Testis (tissue), 3 donors: Measurements from ENCODE around the gene IRF8. TPM values are rescaled to one million over a fixed set of nuclear protein-coding genes. Genes with fewer than 3 reads are reported as not detected.

Source experiments
- DNase-seq: peaks from one replicate; pipeline ENCODE4 v3.0.0-alpha.2; 2019
- H3K27ac ChIP-seq, 2 donors: fragments of 200-600 bp; sonication (generic); one replicate each; pipeline ENCODE4 v1.5.1; 2019
- H3K27me3 ChIP-seq: fragments of 200-600 bp; sonication (generic); one replicate; pipeline ENCODE4 v1.5.1; 2019
- H3K36me3 ChIP-seq: fragments of 200-600 bp; sonication (generic); one replicate; pipeline ENCODE4 v1.5.1; 2017; ENCODE audit warnings: low read depth; ENCODE audit errors: missing control alignments
- H3K4me1 ChIP-seq: fragments of 200-600 bp; sonication (generic); one replicate; pipeline ENCODE4 v1.5.1; 2019
- H3K4me3 ChIP-seq, 2 donors: fragments of 200-600 bp; sonication (generic); one replicate each; pipeline ENCODE4 v1.5.1; 2017 to 2019
- H3K9me3 ChIP-seq: fragments of 200-600 bp; sonication (generic); one replicate; pipeline ENCODE4 v1.5.1; 2017
- POLR2A ChIP-seq: fragments of 450-650 bp; IDR thresholded peaks from one replicate; pipeline ENCODE4 v1.6.1; 2017; ENCODE audit warnings: antibody characterized with exemption, mild to moderate bottlenecking, moderate library complexity
- WGBS, 2 donors: methylation state at CpG; one replicate each; pipeline ENCODE4 v1.1.5; 2018; 5-methylcytosine and 5-hydroxymethylcytosine counted together
- intact Hi-C: fragments of 100-400 bp; cut with DNase I; formaldehyde crosslinking; loops from one replicate; pipeline ENCODE4 v1.15.1; 2023; ENCODE audit warnings: low total_unique reads
- polyA plus RNA-seq: library from polyadenylated mRNA; stranded (reverse); fragments of 350-450 nt; fragmentation: Illumina TruSeq; extraction: RNeasy Lipid Tissue Mini Kit (QIAGEN cat#74804); gene quantifications from one replicate; pipeline ENCODE4 v1.2.3, GENCODE V29; 2014; ENCODE audit warnings: low read depth, low replicate concordance; ENCODE audit not compliant: insufficient read depth
- total RNA-seq, 2 donors: library from RNA; depleted of rRNA; stranded (reverse); fragments of >200 nt; gene quantifications; one replicate each; pipeline ENCODE4 v1.2.3, GENCODE V29; 2016
- TF ChIP-seq, protein P1 (sequence below), 3 experiments: fragments of 450-650 bp in 2 of 3; fragments of 200-600 bp in 1 of 3; sonication (generic) in 1 of 3; IDR thresholded peaks; one replicate each; pipeline ENCODE4 v1.5.1; 2016 to 2019; ENCODE audit warnings: antibody characterized with exemption in 3 of 3, mild to moderate bottlenecking in 2 of 3, moderate library complexity in 1 of 3

The IRF8 gene
- total and polyA plus RNA-seq, 3 donors from 2014 or later, result 7.2 to 15.0 (median 14.0) TPM

DNA sequence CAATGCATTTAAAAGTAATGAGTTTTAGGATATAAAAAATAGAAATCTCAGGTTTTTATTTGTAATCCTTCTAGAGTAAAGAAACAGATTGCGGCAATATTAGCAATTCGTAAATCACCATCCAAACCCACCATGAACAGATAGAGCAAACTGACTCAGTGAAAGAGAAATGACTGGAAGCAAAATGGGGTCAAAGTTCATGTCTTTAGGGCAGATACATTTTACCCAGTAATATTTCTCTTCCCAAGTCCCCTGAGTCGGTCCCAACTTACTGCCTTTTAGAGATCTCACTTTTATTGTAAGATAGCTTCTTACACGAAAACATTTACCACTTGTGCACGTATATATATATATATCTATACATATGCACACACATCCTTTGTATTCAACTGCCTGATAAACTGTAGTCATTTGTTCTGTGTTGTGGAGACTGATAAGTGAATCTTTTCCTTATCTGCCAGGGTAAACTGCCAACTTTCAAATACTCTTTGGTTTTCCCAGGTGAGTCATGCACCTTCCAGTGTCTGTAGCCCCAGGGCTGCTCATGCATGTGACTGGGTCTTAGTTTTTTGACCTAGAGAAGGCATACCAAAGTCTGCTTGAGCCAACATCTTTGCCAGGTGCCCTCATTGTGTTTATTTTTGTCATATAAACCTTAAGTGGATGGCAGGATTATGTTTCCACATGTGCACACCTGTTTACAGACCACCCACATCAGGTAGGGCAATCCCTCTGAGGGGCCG is 7.8 kb upstream of the IRF8 start:
- H3K9me3 ChIP-seq, result no peaks in the 10 kb centered on the region
- H3K4me1 ChIP-seq, result no peaks in the 10 kb centered on the region
- 82 to 88% methylated on average over 6 of the region's 6 CpGs for WGBS, 2 donors
- intact Hi-C loops, result no loop called here
- H3K27ac ChIP-seq, result no peak overlapping the region
- TF ChIP-seq POLR2A, result no peak
- TF ChIP-seq, protein P1, sequence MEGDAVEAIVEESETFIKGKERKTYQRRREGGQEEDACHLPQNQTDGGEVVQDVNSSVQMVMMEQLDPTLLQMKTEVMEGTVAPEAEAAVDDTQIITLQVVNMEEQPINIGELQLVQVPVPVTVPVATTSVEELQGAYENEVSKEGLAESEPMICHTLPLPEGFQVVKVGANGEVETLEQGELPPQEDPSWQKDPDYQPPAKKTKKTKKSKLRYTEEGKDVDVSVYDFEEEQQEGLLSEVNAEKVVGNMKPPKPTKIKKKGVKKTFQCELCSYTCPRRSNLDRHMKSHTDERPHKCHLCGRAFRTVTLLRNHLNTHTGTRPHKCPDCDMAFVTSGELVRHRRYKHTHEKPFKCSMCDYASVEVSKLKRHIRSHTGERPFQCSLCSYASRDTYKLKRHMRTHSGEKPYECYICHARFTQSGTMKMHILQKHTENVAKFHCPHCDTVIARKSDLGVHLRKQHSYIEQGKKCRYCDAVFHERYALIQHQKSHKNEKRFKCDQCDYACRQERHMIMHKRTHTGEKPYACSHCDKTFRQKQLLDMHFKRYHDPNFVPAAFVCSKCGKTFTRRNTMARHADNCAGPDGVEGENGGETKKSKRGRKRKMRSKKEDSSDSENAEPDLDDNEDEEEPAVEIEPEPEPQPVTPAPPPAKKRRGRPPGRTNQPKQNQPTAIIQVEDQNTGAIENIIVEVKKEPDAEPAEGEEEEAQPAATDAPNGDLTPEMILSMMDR (IDR thresholded peaks at IDR 0.05), result no peak
- DNase-seq, result no peak
- no peak overlapping the region for H3K4me3 ChIP-seq
- H3K36me3 ChIP-seq, result no peaks in the 10 kb centered on the region
- no peaks in the 10 kb centered on the region for H3K27me3 ChIP-seq

DNA sequence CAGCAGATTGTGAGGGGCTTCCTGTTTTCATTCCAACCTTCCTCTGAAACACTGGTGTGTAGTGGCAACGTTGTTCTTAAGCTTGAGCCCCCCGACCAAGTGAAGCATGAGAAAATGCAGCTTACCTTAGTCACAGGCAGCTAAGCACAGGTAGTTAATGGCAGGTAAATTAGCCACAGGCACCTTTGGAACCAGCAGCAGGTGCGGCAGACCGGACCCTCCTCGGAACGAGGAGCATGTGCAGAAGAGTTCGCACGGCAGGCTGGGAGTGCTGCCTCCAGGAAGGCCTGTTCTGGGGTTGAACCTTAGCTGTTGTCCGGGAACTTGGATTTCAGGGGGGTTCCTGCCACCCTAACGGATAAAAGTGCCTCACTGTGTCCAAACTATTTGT is 7.2 kb upstream of the IRF8 start:
- Histone ChIP-seq H3K27ac (no peak overlapping the region), H3K4me3 (no peak overlapping the region), H3K36me3 (no peaks in the 10 kb centered on the region), H3K4me1 (no peaks in the 10 kb centered on the region), H3K27me3 (no peaks in the 10 kb centered on the region), H3K9me3 (no peaks in the 10 kb centered on the region)
- no peak for TF ChIP-seq POLR2A
- TF ChIP-seq, protein P1 (IDR thresholded peaks at IDR 0.05), result no peak
- no peak for DNase-seq
- intact Hi-C loops, result no loop called here
- 87 to 91% methylated on average over 10 of the region's 10 CpGs for WGBS, 2 donors

DNA sequence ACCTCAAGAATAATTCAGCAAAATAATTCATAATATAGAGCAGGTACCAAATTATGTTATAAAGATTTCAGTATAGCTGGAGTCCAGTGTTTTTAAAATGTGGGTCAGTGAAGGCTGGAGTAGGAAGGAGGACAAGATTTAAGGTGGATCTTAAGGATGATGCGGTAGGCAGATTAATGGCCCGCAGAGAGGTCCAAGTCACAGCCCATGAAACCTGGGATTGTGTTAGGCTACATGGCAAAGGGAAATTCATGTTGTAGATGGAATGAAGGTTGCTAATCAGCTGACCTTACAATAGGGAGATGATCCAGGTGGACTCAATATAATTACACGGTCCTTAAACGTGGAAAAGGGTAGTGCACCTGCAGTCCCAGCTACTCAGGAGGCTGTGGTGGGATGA is 6.2 kb upstream of the IRF8 start:
- H3K27ac ChIP-seq, result no peak overlapping the region
- intact Hi-C loops, result no loop called here
- H3K9me3 ChIP-seq, result no peaks in the 10 kb centered on the region
- TF ChIP-seq, protein P1 (IDR thresholded peaks at IDR 0.05), result no peak
- TF ChIP-seq POLR2A, result no peak
- no peaks in the 10 kb centered on the region for H3K36me3 ChIP-seq
- H3K27me3 ChIP-seq, result no peaks in the 10 kb centered on the region
- WGBS, 2 donors, result 76 to 89% methylated on average over 4 of the region's 4 CpGs
- no peaks in the 10 kb centered on the region for H3K4me1 ChIP-seq
- H3K4me3 ChIP-seq, result no peak overlapping the region
- no peak for DNase-seq

DNA sequence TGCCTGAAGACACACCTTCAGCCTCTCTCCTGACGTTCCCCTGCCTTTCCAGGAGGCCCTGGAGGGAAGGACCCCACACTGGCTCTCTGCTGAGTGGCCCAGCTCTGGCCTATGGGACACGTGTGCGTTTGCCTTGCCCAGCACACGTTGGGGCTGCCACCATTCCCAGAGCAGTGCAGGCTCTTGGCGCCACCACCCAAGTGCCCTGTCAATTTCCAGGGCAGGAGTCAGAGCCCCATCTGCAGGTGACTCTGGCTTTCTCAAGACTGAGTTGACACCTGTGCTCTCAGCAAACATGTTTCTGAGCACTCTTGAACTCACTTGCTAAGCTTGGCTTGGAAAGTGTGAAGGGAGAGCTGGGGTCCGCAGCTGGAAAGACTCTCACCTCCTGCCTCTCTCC is 4.7 kb upstream of the IRF8 start:
- intact Hi-C loops, result no loop called here
- no peak for DNase-seq
- no peaks in the 10 kb centered on the region for H3K9me3 ChIP-seq
- no peak overlapping the region for H3K4me3 ChIP-seq
- TF ChIP-seq POLR2A, result no peak
- TF ChIP-seq, protein P1 (IDR thresholded peaks at IDR 0.05), result no peak
- H3K4me1 ChIP-seq, result no peaks in the 10 kb centered on the region
- no peaks in the 10 kb centered on the region for H3K36me3 ChIP-seq
- no peak overlapping the region for H3K27ac ChIP-seq
- H3K27me3 ChIP-seq, result no peaks in the 10 kb centered on the region
- 70 to 73% methylated on average over 6 of the region's 6 CpGs for WGBS, 2 donors

DNA sequence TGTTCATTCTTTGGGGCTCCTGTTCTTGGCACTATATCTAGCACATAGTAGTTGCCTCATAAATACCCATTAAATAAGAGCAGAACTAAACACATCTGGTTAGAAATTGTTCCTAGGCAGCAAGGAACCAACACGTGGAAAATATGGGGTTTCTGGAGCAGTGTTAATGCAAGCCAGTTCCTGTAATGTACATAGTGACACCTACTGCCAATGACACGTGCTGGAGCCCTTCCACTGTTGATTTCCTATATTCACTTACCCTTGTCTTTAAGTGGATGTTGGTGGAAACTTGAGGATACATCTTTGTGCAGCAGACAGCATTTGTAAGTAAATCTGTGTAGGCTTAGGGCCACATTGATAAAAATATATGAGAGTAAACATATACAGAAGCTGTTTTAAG is 1.6 kb upstream of the IRF8 start:
- Histone ChIP-seq H3K9me3 (no peaks in the 10 kb centered on the region), H3K27ac (no peak overlapping the region), H3K27me3 (no peaks in the 10 kb centered on the region), H3K4me3 (no peak overlapping the region), H3K36me3 (no peaks in the 10 kb centered on the region), H3K4me1 (peaks cover 5% of the 10 kb centered on the region)
- DNase-seq, result no peak
- intact Hi-C loops, result no loop called here
- WGBS, 2 donors, result 59 to 62% methylated on average over 2 of the region's 2 CpGs
- TF ChIP-seq, protein P1 (IDR thresholded peaks at IDR 0.05), result no peak
- TF ChIP-seq POLR2A, result no peak
